OCI-LY1 (cell line): ENCODE results near the gene INPP5A.

Source experiments
- CTCF ChIP-seq: fragments of 200-600 bp; sonication (generic), shearing (Covaris generic); IDR thresholded peaks from 2 replicates; pipeline ENCODE4 v1.5.1; 2017; ENCODE audit warnings: mild to moderate bottlenecking, antibody characterized with exemption, low read length, moderate library complexity, mixed read lengths
- EZH2 ChIP-seq: fragments of 200-600 bp; sonication (generic), shearing (Covaris generic); IDR thresholded peaks from 2 replicates; pipeline ENCODE4 v1.8.0; 2017; ENCODE audit warnings: borderline replicate concordance, mixed run types, mild to moderate bottlenecking, antibody characterized with exemption, low read length, moderate library complexity, mixed read lengths

GRCh38 chr10:132745971-132746370, 208.4 kb downstream of the INPP5A start:
- no peak for TF ChIP-seq CTCF
- TF ChIP-seq EZH2, result no peak
